HEK293 (cell line): ENCODE data around the gene ACOT12.

Experiments
- AEBP2 ChIP-seq: fragments of 450-650 bp; formaldehyde crosslinking; IDR thresholded peaks from 2 replicates; pipeline ENCODE4 v1.5.1; 2016; ENCODE audit warnings: missing biosample characterization, missing genetic modification characterization, borderline replicate concordance
- CTCF ChIP-seq: fragments of 450-650 bp; formaldehyde crosslinking; IDR thresholded peaks from 2 replicates; pipeline ENCODE4 v1.5.1; 2016; ENCODE audit warnings: missing biosample characterization, missing genetic modification characterization
- GLIS2 ChIP-seq: fragments of 450-650 bp; formaldehyde crosslinking; IDR thresholded peaks from 2 replicates; pipeline ENCODE4 v1.5.1; 2016; ENCODE audit warnings: missing biosample characterization, missing genetic modification characterization
- PRDM6 ChIP-seq: fragments of 450-650 bp; formaldehyde crosslinking; IDR thresholded peaks from 2 replicates; pipeline ENCODE4 v1.5.1; 2017; ENCODE audit warnings: missing biosample characterization, missing genetic modification characterization
- REST ChIP-seq: fragments of 450-650 bp; formaldehyde crosslinking; IDR thresholded peaks from 2 replicates; pipeline ENCODE4 v1.5.1; 2016; ENCODE audit warnings: missing biosample characterization, missing genetic modification characterization
- SALL2 ChIP-seq: fragments of 450-650 bp; formaldehyde crosslinking; IDR thresholded peaks from 2 replicates; pipeline ENCODE4 v1.5.0; 2017; ENCODE audit warnings: missing biosample characterization, mild to moderate bottlenecking, missing genetic modification characterization, borderline replicate concordance
- SETDB1 ChIP-seq: IDR thresholded peaks from one replicate; pipeline ENCODE4 v1.6.1; 2017; ENCODE audit warnings: mild to moderate bottlenecking, low read length, moderate library complexity, mixed read lengths; ENCODE audit not compliant: insufficient read length
- TCF7L2 ChIP-seq: IDR thresholded peaks from 2 replicates; pipeline ENCODE4 v1.6.1; 2011; ENCODE audit warnings: low read depth, mild to moderate bottlenecking, inconsistent platforms, low read length, moderate library complexity, borderline replicate concordance
- YY1 ChIP-seq: fragments of 450-650 bp; formaldehyde crosslinking; IDR thresholded peaks from 2 replicates; pipeline ENCODE4 v1.5.1; 2018; ENCODE audit warnings: missing biosample characterization, missing genetic modification characterization
- ZBTB6 ChIP-seq: fragments of 450-650 bp; formaldehyde crosslinking; IDR thresholded peaks from 2 replicates; pipeline ENCODE4 v1.5.1; 2017; ENCODE audit warnings: missing biosample characterization, missing genetic modification characterization
- ZFP41 ChIP-seq: fragments of 450-650 bp; formaldehyde crosslinking; IDR thresholded peaks from 2 replicates; pipeline ENCODE4 v1.5.1; 2016; ENCODE audit warnings: missing biosample characterization, missing genetic modification characterization, borderline replicate concordance
- ZNF274 ChIP-seq, 2 experiments: fragments of 200-500 bp in 1 of 2; fragments of 450-650 bp in 1 of 2; sonication (Bioruptor generic) in 1 of 2; formaldehyde crosslinking in 1 of 2; IDR thresholded peaks; 2 replicates each; pipeline versions ENCODE4 v1.5.1 to v1.6.1; 2014 to 2016; ENCODE audit warnings: borderline replicate concordance in 1 of 2, inconsistent platforms in 1 of 2, low read length in 1 of 2, missing biosample characterization in 1 of 2, missing genetic modification characterization in 1 of 2
- ZNF561 ChIP-seq: fragments of 450-650 bp; IDR thresholded peaks from 2 replicates; pipeline ENCODE4 v1.5.1; 2018; ENCODE audit warnings: missing biosample characterization, missing genetic modification characterization, borderline replicate concordance
- ZNF776 ChIP-seq: fragments of 450-650 bp; formaldehyde crosslinking; IDR thresholded peaks from 2 replicates; pipeline ENCODE4 v1.5.0; 2017; ENCODE audit warnings: missing biosample characterization, missing genetic modification characterization, borderline replicate concordance

- TF ChIP-seq YY1 (tag by site-specific recombination) = no peak
- no peak for TF ChIP-seq REST (tag by site-specific recombination)
- TF ChIP-seq CTCF (tag by site-specific recombination) = no peak
- TF ChIP-seq PRDM6 (tag by site-specific recombination) = no peak
- TF ChIP-seq ZFP41 = no peak
- no peak for TF ChIP-seq GLIS2 (tag by site-specific recombination)
- no peak for TF ChIP-seq AEBP2 (tag by site-specific recombination)
- TF ChIP-seq ZNF561 (tag by site-specific recombination) = no peak
- TF ChIP-seq SALL2 (tag by site-specific recombination) = no peak
- TF ChIP-seq ZNF776 = no peak
- TF ChIP-seq ZNF274 (IDR thresholded peaks at IDR 0.05; ENCODE audit: low read length) = no peak
- TF ChIP-seq ZNF274 (tag by site-specific recombination; IDR thresholded peaks at IDR 0.05; ENCODE audit: borderline replicate concordance) = no peak
- no peak for TF ChIP-seq TCF7L2
- TF ChIP-seq ZBTB6 (tag by site-specific recombination) = no peak
- no peak for TF ChIP-seq SETDB1
Measured at GRCh38 chr5:81397176-81397575, 3.2 kb upstream of the ACOT12 start.
